Measurements from ENCODE around the gene LRP1-AS. TPM values are rescaled to one million over a fixed set of nuclear protein-coding genes. Genes with fewer than 3 reads are reported as not detected.

Gene LRP1-AS
- total RNA-seq, 1 donor from 2014 or later: 1.0 TPM

GRCh38 chr12:57112492-57113294 is 34.7 kb downstream of the LRP1-AS start:
- H3K9me3 ChIP-seq (ENCODE audit: control insufficient read depth in 3 of 3, low read length in 3 of 3): no peaks in the 10 kb centered on the region
- peaks cover 0 to 2% (median 0%) of the 10 kb centered on the region in 3 donors for H3K36me3 ChIP-seq (ENCODE audit: control insufficient read depth in 3 of 3, insufficient read depth in 3 of 3, low read length in 3 of 3)
- peak overlapping the region; percentile 73 to 87 (median 78) for H3K4me3 ChIP-seq (ENCODE audit: low read length in 3 of 3)
- peaks cover 22 to 30% (median 25%) of the 10 kb centered on the region in 3 donors for H3K4me1 ChIP-seq (ENCODE audit: control insufficient read depth in 3 of 3, insufficient read depth in 3 of 3, low read length in 3 of 3)
- peak overlapping the region in 2 of 3 donors; percentile 81 to 83 for H3K9ac ChIP-seq (ENCODE audit: low read depth in 1 of 3, low read length in 3 of 3)
- no peaks in the 10 kb centered on the region for H3K27me3 ChIP-seq (ENCODE audit: control insufficient read depth in 3 of 3, insufficient read depth in 3 of 3, low read length in 3 of 3)
- peak overlapping the region; percentile 98 for H3K27ac ChIP-seq (ENCODE audit: low read depth, low read length)

- no peaks in the 10 kb centered on the region for H3K27me3 ChIP-seq (ENCODE audit: control insufficient read depth in 3 of 3, insufficient read depth in 3 of 3, low read length in 3 of 3)
- no peaks in the 10 kb centered on the region for H3K9me3 ChIP-seq (ENCODE audit: control insufficient read depth in 3 of 3, low read length in 3 of 3)
- H3K4me3 ChIP-seq (ENCODE audit: low read length in 3 of 3): peak within 1 kb of the TSS; percentile 73 to 87 (median 78)
- peaks cover 3 to 8% (median 6%) of the 10 kb centered on the region in 3 donors for H3K36me3 ChIP-seq (ENCODE audit: control insufficient read depth in 3 of 3, insufficient read depth in 3 of 3, low read length in 3 of 3)
- H3K9ac ChIP-seq (ENCODE audit: low read depth in 1 of 3, low read length in 3 of 3): peak within 1 kb of the TSS; percentile 81 to 88 (median 83)
- H3K4me1 ChIP-seq (ENCODE audit: control insufficient read depth in 3 of 3, insufficient read depth in 3 of 3, low read length in 3 of 3): peaks cover 22 to 30% (median 25%) of the 10 kb centered on the region in 3 donors
- H3K27ac ChIP-seq (ENCODE audit: low read depth, low read length): peak within 1 kb of the TSS; percentile 98
Measured at GRCh38 chr12:57111031-57111734, 36.2 kb downstream of the LRP1-AS start, which contains the start of gene STAT6. TSS of gene STAT6 (minus strand) at chr12:57111362. CDS start at chr12:57108278, 3,084 bp downstream.

DNA sequence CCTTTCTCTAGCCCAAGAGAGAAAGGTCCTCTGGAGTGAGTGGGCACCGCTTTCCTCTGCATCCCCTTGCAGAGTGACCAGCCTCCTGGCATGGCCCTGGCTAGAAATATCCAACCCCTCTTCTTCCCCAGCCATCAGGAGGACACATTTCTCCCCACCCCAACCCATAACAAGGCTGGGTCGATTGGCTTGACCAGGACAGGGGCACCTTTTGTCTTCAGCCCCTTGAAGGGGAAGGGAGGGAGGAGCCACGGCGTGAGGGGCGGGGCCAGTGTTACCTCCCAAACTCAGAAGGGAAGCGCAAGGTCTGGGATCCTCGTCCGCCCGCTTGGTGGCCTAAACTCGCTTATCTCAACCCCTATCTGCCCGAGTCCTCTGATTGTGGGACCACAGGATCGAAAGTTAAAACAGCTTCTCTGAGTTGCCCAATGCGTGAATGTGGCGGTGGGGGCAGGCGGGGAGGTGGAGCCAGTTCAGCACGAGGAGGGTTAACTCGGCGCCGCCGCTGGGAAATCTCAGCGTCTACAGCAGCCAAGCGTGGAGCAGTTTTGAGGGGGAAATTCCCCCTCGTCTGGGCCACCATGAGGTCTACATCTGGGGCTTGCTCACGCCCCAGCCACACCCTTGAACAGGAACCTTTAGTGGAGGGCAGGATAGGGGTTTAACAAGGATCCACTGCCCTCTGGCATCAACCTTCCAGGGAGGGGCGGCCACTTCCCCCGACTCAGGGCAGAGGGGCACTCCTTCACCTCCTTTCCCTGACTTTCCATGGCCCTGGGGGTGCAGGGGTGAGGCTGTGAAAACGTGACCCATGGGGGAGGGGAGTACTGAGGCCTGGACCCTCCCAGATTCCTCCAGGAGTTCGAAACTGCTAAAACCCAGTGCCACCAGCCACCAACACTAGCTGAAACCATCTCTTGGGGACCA is 37.1 kb downstream of the LRP1-AS start:
- peak overlapping the region; percentile 98 for H3K27ac ChIP-seq (ENCODE audit: low read depth, low read length)
- H3K4me3 ChIP-seq (ENCODE audit: low read length in 3 of 3): peak overlapping the region; percentile 73 to 87 (median 78)
- H3K9ac ChIP-seq (ENCODE audit: low read depth in 1 of 3, low read length in 3 of 3): peak overlapping the region; percentile 81 to 88 (median 83)
- H3K36me3 ChIP-seq (ENCODE audit: control insufficient read depth in 3 of 3, insufficient read depth in 3 of 3, low read length in 3 of 3): peaks cover 3 to 15% (median 8%) of the 10 kb centered on the region in 3 donors
- no peaks in the 10 kb centered on the region for H3K27me3 ChIP-seq (ENCODE audit: control insufficient read depth in 3 of 3, insufficient read depth in 3 of 3, low read length in 3 of 3)
- no peaks in the 10 kb centered on the region for H3K9me3 ChIP-seq (ENCODE audit: control insufficient read depth in 3 of 3, low read length in 3 of 3)
- H3K4me1 ChIP-seq (ENCODE audit: control insufficient read depth in 3 of 3, insufficient read depth in 3 of 3, low read length in 3 of 3): peaks cover 22 to 30% (median 25%) of the 10 kb centered on the region in 3 donors

DNA sequence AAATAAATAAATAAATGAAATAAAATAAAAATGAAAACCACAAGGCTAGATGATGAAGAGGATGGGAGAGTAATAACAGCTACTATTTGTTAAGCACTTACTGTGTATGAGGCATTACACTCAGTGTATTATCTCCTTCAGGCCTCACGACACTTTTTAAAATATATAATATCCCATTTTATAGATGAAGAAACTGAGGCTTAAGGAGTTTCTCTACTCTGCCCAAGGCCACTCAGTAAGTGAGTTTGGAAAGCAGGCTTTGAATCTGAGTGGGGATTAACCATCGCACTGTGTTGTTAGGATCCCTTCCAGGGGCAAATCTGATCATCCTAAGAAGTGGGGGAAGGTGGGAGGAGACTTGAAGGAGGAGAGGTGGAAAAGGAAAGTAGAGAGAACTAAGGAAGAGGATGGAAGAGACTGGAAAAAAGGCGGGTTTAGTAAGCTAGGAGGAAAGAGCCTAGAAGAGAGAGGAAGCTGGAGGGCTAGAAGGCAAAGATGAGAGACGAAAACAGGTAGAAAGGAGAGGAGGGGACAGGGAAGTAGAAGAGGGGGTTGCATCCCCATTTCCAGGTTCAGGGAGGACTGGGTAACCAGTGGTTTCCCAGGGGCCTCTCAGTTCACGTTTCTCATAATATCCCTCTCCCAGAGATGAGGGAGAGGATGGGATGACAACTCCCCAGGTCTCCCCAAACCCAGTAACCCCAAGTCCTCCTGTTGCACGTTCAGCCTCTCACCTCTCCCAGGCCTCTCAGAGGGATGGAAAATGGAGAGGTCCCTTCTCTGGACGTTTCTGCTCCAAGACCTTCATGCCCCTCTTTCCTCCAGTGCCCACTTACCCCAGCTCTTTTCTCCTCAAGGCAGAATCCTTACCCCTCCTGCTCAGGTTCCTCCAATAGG is 38.0 kb downstream of the LRP1-AS start:
- Histone ChIP-seq H3K36me3 (ENCODE audit: control insufficient read depth in 3 of 3, insufficient read depth in 3 of 3, low read length in 3 of 3) (peaks cover 3 to 17% (median 10%) of the 10 kb centered on the region in 3 donors), H3K27me3 (ENCODE audit: control insufficient read depth in 3 of 3, insufficient read depth in 3 of 3, low read length in 3 of 3) (no peaks in the 10 kb centered on the region), H3K9me3 (ENCODE audit: control insufficient read depth in 3 of 3, low read length in 3 of 3) (no peaks in the 10 kb centered on the region), H3K9ac (ENCODE audit: low read depth in 1 of 3, low read length in 3 of 3) (peak overlapping the region in 2 of 3 donors; percentile 81 to 83), H3K27ac (ENCODE audit: low read depth, low read length) (peak overlapping the region; percentile 98), H3K4me1 (ENCODE audit: control insufficient read depth in 3 of 3, insufficient read depth in 3 of 3, low read length in 3 of 3) (peaks cover 22 to 30% (median 25%) of the 10 kb centered on the region in 3 donors), H3K4me3 (ENCODE audit: low read length in 3 of 3) (peak overlapping the region; percentile 73 to 87 (median 78))

- no peaks in the 10 kb centered on the region for H3K9me3 ChIP-seq (ENCODE audit: control insufficient read depth in 3 of 3, low read length in 3 of 3)
- peaks cover 3 to 25% (median 10%) of the 10 kb centered on the region in 3 donors for H3K36me3 ChIP-seq (ENCODE audit: control insufficient read depth in 3 of 3, insufficient read depth in 3 of 3, low read length in 3 of 3)
- no peaks in the 10 kb centered on the region for H3K27me3 ChIP-seq (ENCODE audit: control insufficient read depth in 3 of 3, insufficient read depth in 3 of 3, low read length in 3 of 3)
- peaks cover 20 to 25% (median 23%) of the 10 kb centered on the region in 3 donors for H3K4me1 ChIP-seq (ENCODE audit: control insufficient read depth in 3 of 3, insufficient read depth in 3 of 3, low read length in 3 of 3)
- H3K4me3 ChIP-seq (ENCODE audit: low read length in 3 of 3): no peak overlapping the region
- H3K27ac ChIP-seq (ENCODE audit: low read depth, low read length): no peak overlapping the region
- H3K9ac ChIP-seq (ENCODE audit: low read depth in 1 of 3, low read length in 3 of 3): no peak overlapping the region
Measured at GRCh38 chr12:57107456-57108155, 39.8 kb downstream of the LRP1-AS start.

GRCh38 chr12:57106021-57106708 is 41.3 kb downstream of the LRP1-AS start:
- Histone ChIP-seq H3K36me3 (ENCODE audit: control insufficient read depth in 3 of 3, insufficient read depth in 3 of 3, low read length in 3 of 3) (peaks cover 5 to 30% (median 10%) of the 10 kb centered on the region in 3 donors), H3K4me1 (ENCODE audit: control insufficient read depth in 3 of 3, insufficient read depth in 3 of 3, low read length in 3 of 3) (peaks cover 8 to 11% (median 10%) of the 10 kb centered on the region in 3 donors), H3K4me3 (ENCODE audit: low read length in 3 of 3) (no peak overlapping the region), H3K27ac (ENCODE audit: low read depth, low read length) (no peak overlapping the region), H3K27me3 (ENCODE audit: control insufficient read depth in 3 of 3, insufficient read depth in 3 of 3, low read length in 3 of 3) (no peaks in the 10 kb centered on the region), H3K9ac (ENCODE audit: low read depth in 1 of 3, low read length in 3 of 3) (no peak overlapping the region), H3K9me3 (ENCODE audit: control insufficient read depth in 3 of 3, low read length in 3 of 3) (no peaks in the 10 kb centered on the region)

- peaks cover 6 to 30% (median 10%) of the 10 kb centered on the region in 3 donors for H3K36me3 ChIP-seq (ENCODE audit: control insufficient read depth in 3 of 3, insufficient read depth in 3 of 3, low read length in 3 of 3)
Measured at GRCh38 chr12:57105011-57105753, 42.2 kb downstream of the LRP1-AS start.

More at GRCh38 chr12:57105011-57105753, 42.2 kb downstream of the LRP1-AS start:
- no peak overlapping the region for H3K9ac ChIP-seq (ENCODE audit: low read depth in 1 of 3, low read length in 3 of 3)
- no peak overlapping the region for H3K27ac ChIP-seq (ENCODE audit: low read depth, low read length)
- no peaks in the 10 kb centered on the region for H3K27me3 ChIP-seq (ENCODE audit: control insufficient read depth in 3 of 3, insufficient read depth in 3 of 3, low read length in 3 of 3)
- H3K4me1 ChIP-seq (ENCODE audit: control insufficient read depth in 3 of 3, insufficient read depth in 3 of 3, low read length in 3 of 3): peaks cover 4 to 10% (median 7%) of the 10 kb centered on the region in 3 donors
- no peaks in the 10 kb centered on the region for H3K9me3 ChIP-seq (ENCODE audit: control insufficient read depth in 3 of 3, low read length in 3 of 3)
- H3K4me3 ChIP-seq (ENCODE audit: low read length in 3 of 3): no peak overlapping the region
